Activated CD8-positive, alpha-beta memory T cell treated with anti-CD3 and anti-CD28 coated beads, Interleukin-2, amount 50 U/mL, for 24 hours (primary cell): ENCODE measurements around the gene FLT1.

Experiments used
- DNase-seq: peaks from one replicate; pipeline ENCODE4 v3.0.0-alpha.2; 2020; ENCODE audit errors: extremely low read depth

The FLT1 gene

DNA sequence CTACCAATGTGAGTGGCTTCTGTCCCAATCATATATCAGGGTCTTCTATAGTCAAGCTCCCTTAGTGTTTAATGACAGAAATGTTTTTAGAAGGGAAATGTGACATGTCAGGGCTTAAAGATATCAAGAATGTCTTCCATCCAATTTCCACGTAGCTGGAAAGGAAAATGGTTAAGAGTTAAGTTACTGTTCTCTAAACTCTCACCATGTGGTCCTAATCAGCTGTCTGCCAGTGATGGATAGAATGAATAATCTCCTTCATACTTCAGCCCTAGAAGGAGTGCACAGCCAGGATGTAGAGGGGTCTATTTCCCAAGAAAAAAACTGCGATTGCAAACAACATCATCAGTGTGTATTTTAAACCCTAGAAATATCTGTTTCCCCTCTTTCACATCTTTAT lies 36.3 kb downstream of the FLT1 start:
- no peak for DNase-seq

DNA sequence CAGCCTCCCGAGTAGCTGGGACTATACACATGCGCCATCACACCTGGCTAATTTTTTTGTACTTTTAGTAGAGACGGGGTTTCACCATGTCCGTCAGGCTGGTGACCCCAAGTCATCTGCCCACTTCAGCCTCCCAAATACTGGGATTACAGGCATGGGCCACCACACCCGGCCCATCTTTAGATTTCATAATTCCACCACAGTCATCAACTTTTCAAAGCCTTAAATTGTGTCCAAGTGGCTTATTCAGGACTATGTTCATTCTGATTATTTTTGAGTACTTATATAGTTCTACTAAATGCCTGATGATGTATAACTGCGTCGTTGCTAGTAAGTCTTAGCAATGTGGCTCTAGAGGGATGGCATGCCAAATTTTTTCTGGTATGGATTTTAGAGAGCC lies 36.9 kb downstream of the FLT1 start:
- no peak for DNase-seq

DNA sequence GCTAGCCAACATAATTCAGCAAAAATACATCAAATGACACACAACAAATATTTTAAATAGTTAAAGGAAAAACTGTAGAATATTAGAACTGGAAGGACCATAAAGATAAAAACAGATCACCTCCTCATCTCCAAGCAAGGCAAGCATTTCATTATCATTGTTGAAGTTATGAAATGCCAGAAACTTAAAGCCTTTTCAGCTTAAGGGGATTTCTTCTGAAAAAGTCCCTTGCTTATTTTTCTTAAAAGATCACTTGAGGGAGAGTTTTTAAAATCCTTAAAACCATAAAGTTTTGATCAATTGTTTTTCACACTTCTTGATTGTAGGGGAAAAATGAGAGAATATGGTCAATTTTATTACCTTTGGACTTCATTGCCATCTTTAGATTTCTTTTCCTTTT lies 37.4 kb downstream of the FLT1 start:
- DNase-seq, result no peak

- DNase-seq, result no peak
Measured at GRCh38 chr13:28455580-28456194, 39.2 kb downstream of the FLT1 start.

DNA sequence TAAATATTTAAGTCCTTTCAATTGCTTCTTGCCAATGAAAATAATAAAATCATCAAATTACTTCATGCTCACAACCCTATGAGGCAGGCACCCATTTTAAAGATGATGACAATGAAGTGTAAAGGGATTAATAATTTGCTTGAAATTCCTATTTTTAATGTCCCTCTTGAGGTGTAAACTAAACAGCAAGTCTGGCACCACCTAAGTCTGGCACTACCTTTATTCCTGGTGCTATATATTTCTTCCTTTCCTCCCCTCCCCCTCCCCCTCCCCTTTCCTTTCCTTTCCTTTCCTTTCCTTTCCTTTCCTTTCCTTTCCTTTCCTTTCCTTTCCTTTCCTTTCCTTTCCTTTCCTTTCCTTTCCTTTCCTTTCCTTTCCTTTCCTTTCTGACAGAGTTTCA lies 42.2 kb downstream of the FLT1 start:
- no peak for DNase-seq

GRCh38 chr13:28451482-28452217 lies 43.3 kb downstream of the FLT1 start:
- DNase-seq, result no peak

- no peak for DNase-seq
Measured at GRCh38 chr13:28449826-28450773, 44.8 kb downstream of the FLT1 start.

GRCh38 chr13:28448651-28449358 lies 46.1 kb downstream of the FLT1 start:
- DNase-seq, result no peak

DNA sequence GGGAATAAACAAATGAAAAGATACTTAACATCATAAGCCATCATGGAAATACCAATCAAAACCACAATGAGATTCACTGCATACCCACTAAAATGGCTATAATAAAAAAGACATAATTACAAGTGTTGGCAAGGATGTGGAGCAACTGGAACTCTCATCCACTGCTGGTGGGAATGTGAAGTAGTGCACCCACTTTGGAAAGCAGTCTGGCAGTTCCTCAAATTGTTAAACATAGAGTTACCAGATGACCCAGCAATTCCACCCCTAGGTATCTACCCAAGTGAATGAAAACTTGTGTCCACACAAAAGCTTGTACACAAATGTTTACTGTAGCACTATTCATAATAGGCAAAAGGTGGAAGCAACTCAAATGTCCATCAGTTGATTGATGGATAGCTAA lies 46.9 kb downstream of the FLT1 start:
- DNase-seq, result no peak

DNA sequence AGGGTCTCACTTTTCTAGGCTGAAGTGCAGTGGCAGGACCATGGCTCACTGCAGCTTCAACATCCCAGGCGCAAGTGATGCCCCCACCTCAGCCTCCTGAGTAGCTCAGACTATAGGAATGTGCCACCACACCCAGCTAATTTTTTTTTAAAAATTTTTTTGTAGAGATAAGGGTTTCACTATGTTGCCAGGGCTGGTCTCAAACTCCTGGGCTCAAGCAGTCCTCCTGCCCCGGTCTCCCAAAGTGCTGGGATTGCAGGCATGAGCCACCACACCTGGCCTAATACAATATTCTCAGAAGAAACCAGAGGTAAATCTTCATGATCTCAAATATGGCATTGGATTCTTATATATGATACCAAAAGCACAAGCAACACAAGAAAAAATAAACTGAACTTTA lies 47.7 kb downstream of the FLT1 start:
- DNase-seq, result no peak

DNA sequence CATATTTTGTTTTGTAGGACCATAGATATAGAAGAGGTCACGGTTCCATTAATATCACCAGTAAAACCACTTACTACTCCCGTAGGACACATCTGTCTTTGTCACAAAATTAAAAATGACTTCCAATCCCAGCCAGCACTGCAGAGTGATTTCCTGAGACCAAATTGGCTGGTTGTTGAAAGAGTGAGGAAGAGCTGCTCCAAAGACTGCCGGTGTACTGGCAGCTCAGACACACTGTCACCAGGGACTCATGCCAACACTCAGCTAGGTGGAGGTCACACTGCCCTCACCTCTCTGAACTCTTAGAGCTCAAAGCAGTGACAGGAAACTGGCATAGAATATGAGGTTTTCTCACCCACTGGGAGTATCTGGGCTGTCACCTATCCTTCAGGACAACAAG lies 52.1 kb downstream of the FLT1 start:
- DNase-seq, result no peak

- no peak for DNase-seq
Measured at GRCh38 chr13:28441529-28441928, 53.4 kb downstream of the FLT1 start.

- no peak for DNase-seq
Measured at GRCh38 chr13:28440774-28441504, 54.0 kb downstream of the FLT1 start.

DNA sequence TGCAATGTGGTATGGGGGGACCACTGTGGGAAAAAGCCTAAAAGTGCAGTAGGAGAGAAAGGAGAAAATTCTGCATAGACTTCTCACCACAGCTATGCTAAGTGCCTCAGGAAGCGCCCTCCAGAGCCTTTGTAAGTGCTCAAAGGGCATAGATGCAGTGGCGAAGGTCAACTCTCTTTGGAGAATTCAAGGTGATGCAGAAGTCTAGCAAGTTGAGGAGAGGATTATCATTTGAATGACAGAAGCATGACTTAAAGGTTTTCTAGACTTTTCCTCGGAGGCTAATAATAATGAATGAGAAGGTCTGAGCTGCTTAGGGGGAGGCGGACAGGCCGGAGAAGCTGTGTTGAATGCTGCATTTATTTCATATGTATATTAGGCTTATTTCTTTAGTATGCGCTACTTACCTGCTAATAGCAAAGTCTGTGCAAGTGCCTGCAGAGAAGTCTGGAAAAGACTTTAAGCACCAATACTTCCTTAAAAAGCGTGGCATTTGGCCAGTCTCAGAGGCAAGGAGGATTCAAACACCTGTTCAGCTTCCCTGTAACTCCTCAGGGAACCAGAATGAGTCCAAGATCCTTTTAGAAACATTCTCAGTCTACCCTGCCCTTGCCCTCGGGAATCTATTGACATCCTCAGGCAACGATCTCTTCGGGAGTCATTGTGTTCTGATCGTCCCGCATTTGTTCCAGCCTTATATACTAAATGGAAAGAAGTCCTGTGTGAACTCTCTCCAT lies 56.2 kb downstream of the FLT1 start:
- no peak for DNase-seq

- DNase-seq, result no peak
Measured at GRCh38 chr13:28438067-28438466, 56.9 kb downstream of the FLT1 start.

DNA sequence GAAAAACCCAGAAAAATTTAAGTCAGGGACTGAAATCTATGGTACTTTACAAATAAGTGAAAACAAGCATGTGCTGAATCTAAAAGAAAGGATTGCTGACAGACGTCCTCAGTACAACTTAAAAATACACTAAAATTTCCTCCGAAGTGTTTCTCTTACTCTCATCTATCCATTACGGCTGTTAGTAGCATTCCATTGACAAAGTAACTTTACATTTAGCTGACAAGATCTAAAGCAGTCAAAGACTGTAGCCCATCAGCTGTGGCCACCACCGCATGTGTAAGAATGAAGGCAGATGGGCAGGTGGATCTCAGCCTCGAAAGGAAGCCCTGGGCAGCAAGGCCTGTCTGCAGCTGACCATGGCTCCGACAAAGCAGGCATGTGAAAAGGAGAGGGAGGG lies 59.0 kb downstream of the FLT1 start:
- no peak for DNase-seq

DNA sequence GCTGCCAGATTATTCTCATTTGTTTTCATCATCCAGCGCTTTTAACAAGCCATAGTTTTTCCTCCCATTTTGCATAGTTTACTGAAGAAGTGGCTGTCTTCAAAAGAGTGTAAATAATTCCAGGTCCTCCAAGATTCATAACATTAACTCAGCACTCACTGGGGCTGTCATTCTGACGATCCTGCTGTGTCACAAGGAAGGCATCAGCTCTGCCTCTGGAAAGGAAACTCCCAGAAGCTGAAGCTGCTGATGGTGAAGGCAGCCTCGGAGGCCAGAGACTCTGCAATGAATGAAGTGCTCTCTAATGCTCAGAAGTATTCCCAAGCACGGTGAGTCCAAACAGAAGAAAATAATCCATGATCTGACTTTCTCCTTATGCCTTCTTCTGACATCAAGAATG lies 60.0 kb downstream of the FLT1 start:
- DNase-seq, result no peak

DNA sequence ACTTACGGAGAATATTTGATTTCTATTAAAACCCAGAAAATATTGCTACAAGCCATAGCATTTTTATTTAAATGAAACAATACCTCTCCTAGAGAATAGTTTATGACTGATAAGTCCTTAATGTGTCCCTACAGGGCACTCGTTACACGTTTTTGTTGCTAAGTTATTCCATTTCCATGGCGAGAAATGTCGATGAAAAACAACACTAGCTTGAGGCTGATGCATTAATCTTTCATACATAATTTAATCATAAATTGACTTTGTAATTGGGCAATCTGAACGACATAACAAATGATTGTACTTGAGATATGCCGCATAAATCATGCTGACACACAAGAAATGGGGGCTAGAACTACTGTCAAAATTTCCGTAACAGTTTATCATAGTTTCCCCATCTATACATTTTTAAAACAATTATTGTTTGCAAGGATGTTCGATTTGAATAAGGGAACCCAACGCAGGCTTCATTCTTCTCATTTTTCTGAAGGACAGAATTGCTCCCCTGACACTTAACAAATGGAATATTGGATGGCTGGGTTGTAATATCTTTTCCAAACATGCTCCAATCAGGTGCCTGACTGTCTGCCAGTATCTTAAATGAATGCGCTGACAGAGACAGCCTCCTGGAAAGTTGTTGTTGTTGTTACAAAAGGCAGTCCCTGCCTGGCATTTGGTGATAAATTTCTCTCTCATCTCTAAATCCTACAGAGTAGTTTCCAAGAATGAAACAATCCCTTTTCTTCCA lies 61.9 kb downstream of the FLT1 start:
- DNase-seq, result no peak

GRCh38 chr13:28429685-28430290 lies 65.1 kb downstream of the FLT1 start:
- no peak for DNase-seq
